HCT116 (cell line): Measurements from ENCODE around the gene LYST. TPM values are rescaled to one million over a fixed set of nuclear protein-coding genes. Genes with fewer than 3 reads are reported as not detected.

Experiments
- ATAC-seq: fragments of 200-7000 bp; cut with Tn5 transposase; 2 replicates; pipeline ENCODE4 v1.9.1; 2020; ENCODE audit warnings: mild to moderate bottlenecking, moderate library complexity
- BruUV-seq: library from RNA; stranded (reverse); fragments of 400-500 nt; replicated peaks from 2 replicates; lab custom pipeline; 2021; lab: Mats Ljungman, UMichigan
- CTCF ChIA-PET: fragments of 300-600 bp; sonication (Branson Sonifier 250); formaldehyde crosslinking; loops from one replicate; lab custom pipeline; 2021; ENCODE audit warnings: antibody characterized with exemption; lab: Charles Lee
- POLR2A ChIA-PET: fragments of 300-600, 350-600 bp; sonication (Branson Sonifier 250); formaldehyde crosslinking; loops from one replicate; lab custom pipeline; 2021; ENCODE audit warnings: antibody characterized with exemption; lab: Charles Lee
- RAD21 ChIA-PET, 2 experiments: fragments of 300-600 bp; sonication (Branson Sonifier 250); formaldehyde crosslinking; loops; one replicate each; lab custom pipeline; 2023; ENCODE audit warnings: low total read pairs in 2 of 2; ENCODE audit not compliant: uncharacterized antibody in 2 of 2, unreplicated experiment in 2 of 2, low non-redundant PET in 1 of 2; lab: Charles Lee
- DNase-seq: peaks from one replicate; pipeline ENCODE4 v3.0.0-alpha.2; 2010; ENCODE audit warnings: low read depth, low spot score
- H2AFZ ChIP-seq: fragments of 200-600 bp; shearing (Covaris generic), sonication (generic); 2 replicates; pipeline ENCODE4 v1.6.1; 2017; ENCODE audit warnings: low read depth, mixed run types, mixed read lengths, antibody characterized with exemption, low read length; ENCODE audit not compliant: poor library complexity, severe bottlenecking
- H3K27ac ChIP-seq: 2 replicates; pipeline ENCODE4 v1.5.1; 2012; ENCODE audit warnings: low read depth, low read length
- H3K27me3 ChIP-seq: fragments of 200-600 bp; sonication (generic); 2 replicates; pipeline ENCODE4 v1.6.1; 2016; ENCODE audit warnings: mixed run types, low read length, mixed read lengths; ENCODE audit not compliant: insufficient read depth
- H3K36me3 ChIP-seq, 2 experiments: fragments of 200-500 bp in 1 of 2; fragments of 200-600 bp in 1 of 2; sonication (Bioruptor generic) in 1 of 2; sonication (generic) in 1 of 2; 2 replicates each; pipeline versions ENCODE4 v1.5.1 to v1.6.1; 2014 to 2016; ENCODE audit warnings: low read length in 2 of 2, inconsistent platforms in 1 of 2, mixed read lengths in 1 of 2, mixed run types in 1 of 2; ENCODE audit not compliant: insufficient read depth in 2 of 2, control insufficient read depth in 1 of 2
- H3K4me1 ChIP-seq, 2 experiments: fragments of 200-600 bp in 1 of 2; sonication (generic) in 1 of 2; 2 replicates each; pipeline versions ENCODE4 v1.5.1 to v1.6.1; 2012 to 2017; ENCODE audit warnings: low read length in 2 of 2, inconsistent platforms in 1 of 2, mild to moderate bottlenecking in 1 of 2, mixed read lengths in 1 of 2, mixed run types in 1 of 2, moderate library complexity in 1 of 2; ENCODE audit not compliant: insufficient read depth in 2 of 2, control insufficient read depth in 1 of 2
- H3K4me2 ChIP-seq: fragments of 200-600 bp; sonication (generic); 2 replicates; pipeline ENCODE4 v1.6.1; 2017; ENCODE audit warnings: mixed run types, low read length, mixed read lengths
- H3K4me3 ChIP-seq, 2 experiments: fragments of 200-600 bp in 1 of 2; sonication (generic) in 1 of 2; replicated peaks in 1 of 2; 2 replicates each; pipeline ENCODE4 v1.5.1; 2011 to 2016; ENCODE audit warnings: low read length in 2 of 2, control low read depth in 1 of 2, low read depth in 1 of 2, mild to moderate bottlenecking in 1 of 2, mixed read lengths in 1 of 2, mixed run types in 1 of 2
- H3K79me2 ChIP-seq: fragments of 200-600 bp; sonication (generic); 2 replicates; pipeline ENCODE4 v1.6.1; 2017; ENCODE audit warnings: mild to moderate bottlenecking, mixed run types, low read length, moderate library complexity, mixed read lengths; ENCODE audit not compliant: insufficient read depth
- H3K9ac ChIP-seq: fragments of 200-600 bp; sonication (generic); 2 replicates; pipeline ENCODE4 v1.6.1; 2016; ENCODE audit warnings: low read length, mixed read lengths
- H3K9me2 ChIP-seq: fragments of 200-600 bp; sonication (generic), shearing (Covaris generic); 2 replicates; pipeline ENCODE4 v1.6.1; 2017; ENCODE audit warnings: mixed run types, mild to moderate bottlenecking, moderate library complexity; ENCODE audit not compliant: insufficient read depth
- H3K9me3 ChIP-seq, 2 experiments: fragments of 200-500 bp in 1 of 2; fragments of 200-600 bp in 1 of 2; sonication (Bioruptor generic) in 1 of 2; sonication (generic) in 1 of 2; 2 replicates each; pipeline ENCODE4 v1.6.1; 2014 to 2017; ENCODE audit warnings: low read length in 2 of 2, mixed read lengths in 2 of 2, inconsistent platforms in 1 of 2, low read depth in 1 of 2, mild to moderate bottlenecking in 1 of 2, mixed run types in 1 of 2, moderate library complexity in 1 of 2; ENCODE audit not compliant: control insufficient read depth in 1 of 2, insufficient read depth in 1 of 2
- H4K20me1 ChIP-seq: fragments of 200-600 bp; sonication (generic), shearing (Covaris generic); 2 replicates; pipeline ENCODE4 v1.6.1; 2017; ENCODE audit warnings: mixed run types, mild to moderate bottlenecking, moderate library complexity; ENCODE audit not compliant: insufficient read depth
- CBX3 ChIP-seq: IDR thresholded peaks from 2 replicates; pipeline ENCODE4 v1.6.1; 2012; ENCODE audit warnings: low read depth
- CEBPB ChIP-seq: IDR thresholded peaks from 2 replicates; pipeline ENCODE4 v1.6.1; 2012; ENCODE audit warnings: low read depth
- ELF1 ChIP-seq: IDR thresholded peaks from 2 replicates; pipeline ENCODE4 v1.6.1; 2012; ENCODE audit warnings: low read depth, borderline replicate concordance
- EZH2phosphoT487 ChIP-seq: fragments of 200-600 bp; IDR thresholded peaks from 2 replicates; pipeline ENCODE4 v1.6.1; 2018; ENCODE audit warnings: antibody characterized with exemption, borderline replicate concordance
- FOSL1 ChIP-seq: IDR thresholded peaks from 2 replicates; pipeline ENCODE4 v1.6.1; 2012; ENCODE audit warnings: low read depth
- MAX ChIP-seq: IDR thresholded peaks from 2 replicates; pipeline ENCODE4 v1.6.1; 2012
- POLR2A ChIP-seq: IDR thresholded peaks from 2 replicates; pipeline ENCODE4 v1.7.0; 2011; ENCODE audit warnings: borderline replicate concordance; ENCODE audit not compliant: insufficient read depth, insufficient read length; ENCODE audit errors: extremely low read depth
- POLR2AphosphoS5 ChIP-seq: IDR thresholded peaks from 2 replicates; pipeline ENCODE4 v1.6.1; 2011; ENCODE audit warnings: mild to moderate bottlenecking, low read depth, low read length, moderate library complexity
- REST ChIP-seq: IDR thresholded peaks from 2 replicates; pipeline ENCODE4 v1.6.1; 2012; ENCODE audit warnings: low read depth
- SIN3A ChIP-seq: IDR thresholded peaks from 2 replicates; pipeline ENCODE4 v1.6.1; 2012; ENCODE audit warnings: low read depth
- SP1 ChIP-seq: IDR thresholded peaks from 2 replicates; pipeline ENCODE4 v1.6.1; 2012; ENCODE audit warnings: low read depth
- SRF ChIP-seq: IDR thresholded peaks from 2 replicates; pipeline ENCODE4 v1.6.1; 2012; ENCODE audit warnings: low read depth
- YY1 ChIP-seq: IDR thresholded peaks from 2 replicates; pipeline ENCODE4 v1.6.1; 2011; ENCODE audit warnings: low read length, low read depth, moderate library complexity, mild to moderate bottlenecking; ENCODE audit not compliant: insufficient replicate concordance; ENCODE audit errors: extremely low read depth
- ZBTB33 ChIP-seq: IDR thresholded peaks from 2 replicates; pipeline ENCODE4 v1.6.1; 2011; ENCODE audit warnings: mild to moderate bottlenecking, low read length, moderate library complexity; ENCODE audit not compliant: insufficient replicate concordance; ENCODE audit errors: extremely low read depth
- intact Hi-C: fragments of 100-400 bp; cut with micrococcal nuclease; formaldehyde crosslinking; loops from 2 replicates; pipeline ENCODE4 v1.10.0; 2022
- total RNA-seq: library from RNA; stranded (reverse); gene quantifications from one replicate; pipeline ENCODE4 v1.2.1, GENCODE V29; 2021; ENCODE audit not compliant: unreplicated experiment

LYST gene
- total RNA-seq, 1 experiment from 2014 or later, result 6.6 TPM

- Histone ChIP-seq H3K9me3 (no peaks in the 10 kb centered on the region), H4K20me1 (no peaks in the 10 kb centered on the region), H3K9me2 (no peaks in the 10 kb centered on the region), H3K27me3 (no peaks in the 10 kb centered on the region), H3K36me3 (no peaks in the 10 kb centered on the region), H3K4me2 (no peak overlapping the region), H3K27ac (no peak overlapping the region), H2AFZ (no peak overlapping the region), H3K79me2 (no peaks in the 10 kb centered on the region), H3K4me1 (peaks cover 3 to 7% of the 10 kb centered on the region in 2 experiments; a peak in 3 of 4 replicates), H3K9ac (no peak overlapping the region), H3K4me3 (no peak overlapping the region)
- intact Hi-C loops, result no loop called here
- TF ChIP-seq REST (no peak), POLR2A (no peak), SP1 (no peak), ZBTB33 (no peak), EZH2phosphoT487 (no peak), SIN3A (no peak), YY1 (no peak), CBX3 (no peak), FOSL1 (no peak), POLR2AphosphoS5 (no peak), ELF1 (no peak), MAX (no peak), CEBPB (no peak), SRF (no peak)
- BruUV-seq, result no TSS peak
- ATAC-seq (no peak), DNase-seq (no peak)
- POLR2A ChIA-PET, result interaction anchor here (0.9 kb wide), 1 partner anchor 18 kb away, joined by 3 read pairs; no protein-coding TSS in a partner anchor
- CTCF ChIA-PET, result no interaction called here
- RAD21 ChIA-PET, result no interaction called here
Measured at GRCh38 chr1:235885655-235886262, 19.1 kb upstream of the LYST start.
